Panc1 (cell line): ENCODE results near the gene ADTRP. TPM values are rescaled to one million over a fixed set of nuclear protein-coding genes. Genes with fewer than 3 reads are reported as not detected.
"Not testable (repeated sequence)": the region's sequence is repeated elsewhere in the genome, so short reads cannot be mapped to it uniquely, and the experiment has no call there.

ENCODE experiments used
- ATAC-seq: fragments of 200-7000 bp; cut with Tn5 transposase; 2 replicates; pipeline ENCODE4 v1.9.1; 2020; ENCODE audit warnings: mild to moderate bottlenecking, moderate library complexity
- BruUV-seq: library from RNA; stranded (reverse); fragments of 400-500 nt; replicated peaks from 2 replicates; lab custom pipeline; 2021; lab: Mats Ljungman, UMichigan
- CTCF ChIA-PET: fragments of 300-600 bp; sonication (Branson Sonifier 250); formaldehyde crosslinking; loops from one replicate; lab custom pipeline; 2022; ENCODE audit warnings: antibody characterized with exemption; lab: Charles Lee
- POLR2A ChIA-PET: fragments of 300-600 bp; sonication (Branson Sonifier 250); formaldehyde crosslinking; loops from one replicate; lab custom pipeline; 2022; ENCODE audit warnings: antibody characterized with exemption; lab: Charles Lee
- DNase-seq: peaks from one replicate; pipeline ENCODE4 v3.0.0-alpha.2; 2010; ENCODE audit warnings: low read depth, low spot score
- H3K27ac ChIP-seq: 2 replicates; pipeline ENCODE4 v1.5.1; 2011; ENCODE audit warnings: mild to moderate bottlenecking, low read length, inconsistent platforms
- H3K27me3 ChIP-seq: fragments of 200-500 bp; sonication (Bioruptor generic); 2 replicates; pipeline ENCODE4 v1.6.0; 2014; ENCODE audit warnings: low read length, inconsistent platforms; ENCODE audit not compliant: control insufficient read depth, insufficient read depth
- H3K36me3 ChIP-seq: fragments of 200-500 bp; sonication (Bioruptor generic); 2 replicates; pipeline ENCODE4 v1.5.1; 2014; ENCODE audit warnings: inconsistent platforms, mild to moderate bottlenecking, low read length, moderate library complexity; ENCODE audit not compliant: control insufficient read depth, insufficient read depth
- H3K4me1 ChIP-seq: 2 replicates; pipeline ENCODE4 v1.5.1; 2011; ENCODE audit warnings: inconsistent platforms, mild to moderate bottlenecking, low read length, moderate library complexity; ENCODE audit not compliant: control insufficient read depth, insufficient read depth
- H3K4me3 ChIP-seq, 2 experiments: 2 replicates each; pipeline ENCODE4 v1.5.1; 2011 to 2012; ENCODE audit warnings: low read depth in 2 of 2, low read length in 2 of 2, mild to moderate bottlenecking in 2 of 2, inconsistent platforms in 1 of 2, moderate library complexity in 1 of 2
- H3K9me3 ChIP-seq: fragments of 200-500 bp; sonication (Bioruptor generic); 2 replicates; pipeline ENCODE4 v1.5.1; 2014; ENCODE audit warnings: low read depth, mild to moderate bottlenecking, inconsistent platforms, low read length, moderate library complexity; ENCODE audit not compliant: control insufficient read depth, insufficient read depth
- POLR2AphosphoS5 ChIP-seq: IDR thresholded peaks from 2 replicates; pipeline ENCODE4 v1.6.1; 2012; ENCODE audit warnings: mild to moderate bottlenecking, low read depth, low read length, moderate library complexity
- SIN3A ChIP-seq: IDR thresholded peaks from 2 replicates; pipeline ENCODE4 v1.6.1; 2012; ENCODE audit warnings: low read depth, mild to moderate bottlenecking, low read length, moderate library complexity, borderline replicate concordance; ENCODE audit not compliant: insufficient read depth
- TCF7L2 ChIP-seq: IDR thresholded peaks from 2 replicates; pipeline ENCODE4 v1.6.1; 2011; ENCODE audit warnings: mild to moderate bottlenecking, low read depth, low read length, inconsistent platforms
- in situ Hi-C: cut with HindIII; loops from 2 replicates; pipeline ENCODE4 v1.10.0; 2016; ENCODE audit warnings: low sequenced_read_pairs, low pct_unique_long_range_greater_than_20kb
- intact Hi-C: fragments of 100-400 bp; cut with micrococcal nuclease; formaldehyde crosslinking; loops from one replicate; pipeline ENCODE4 v1.10.0; 2022; ENCODE audit not compliant: unreplicated experiment
- total RNA-seq: library from RNA; stranded (reverse); gene quantifications from one replicate; pipeline ENCODE4 v1.2.1, GENCODE V29; 2021; ENCODE audit not compliant: unreplicated experiment
- TF ChIP-seq, protein P1 (sequence below), 2 experiments: IDR thresholded peaks; 2 replicates each; pipeline ENCODE4 v1.6.1; 2011 to 2012; ENCODE audit warnings: low read depth in 2 of 2, control low read depth in 1 of 2, low read length in 1 of 2, mild to moderate bottlenecking in 1 of 2, moderate library complexity in 1 of 2; ENCODE audit not compliant: insufficient read depth in 1 of 2
- TF ChIP-seq, protein P2 (sequence below): fragments of 450-650 bp; IDR thresholded peaks from 2 replicates; pipeline ENCODE4 v1.5.1; 2017; ENCODE audit warnings: mild to moderate bottlenecking

The ADTRP gene
- total RNA-seq, 1 experiment from 2014 or later, result not detected

DNA sequence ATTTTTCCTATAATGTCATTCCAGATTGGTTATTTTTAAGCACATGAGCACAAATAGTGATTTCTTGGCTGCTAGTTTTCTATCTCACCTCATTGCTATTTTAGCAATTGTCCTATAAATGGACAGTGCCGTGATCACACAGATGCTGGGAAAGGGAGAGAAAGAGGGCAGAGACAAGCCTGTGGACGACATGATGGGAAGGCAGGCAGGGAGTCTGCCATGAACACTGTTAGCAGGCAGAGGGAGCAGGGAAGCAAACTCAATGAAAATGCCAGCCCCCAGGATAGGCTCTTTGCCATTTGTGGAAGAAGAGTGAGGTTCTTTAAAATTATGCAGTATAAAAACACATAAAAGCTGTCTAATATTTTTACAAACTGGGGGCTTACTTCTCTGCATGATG, 96.8 kb downstream of the ADTRP start:
- no peak for ATAC-seq
- Histone ChIP-seq H3K4me1 (no peaks in the 10 kb centered on the region), H3K9me3 (peaks cover 6% of the 10 kb centered on the region; the same call in 1 of the 2 replicates), H3K4me3 (no peak overlapping the region), H3K27ac (no peak overlapping the region), H3K27me3 (no peaks in the 10 kb centered on the region), H3K36me3 (no peaks in the 10 kb centered on the region)
- intact Hi-C loops, result no loop called here
- no peak for DNase-seq
- in situ Hi-C loops, result no loop called here
- ChIA-PET POLR2A (no interaction called here), CTCF (no interaction called here)
- TF ChIP-seq SIN3A (no peak), TCF7L2 (no peak), POLR2AphosphoS5 (no peak)
- TF ChIP-seq, protein P1, sequence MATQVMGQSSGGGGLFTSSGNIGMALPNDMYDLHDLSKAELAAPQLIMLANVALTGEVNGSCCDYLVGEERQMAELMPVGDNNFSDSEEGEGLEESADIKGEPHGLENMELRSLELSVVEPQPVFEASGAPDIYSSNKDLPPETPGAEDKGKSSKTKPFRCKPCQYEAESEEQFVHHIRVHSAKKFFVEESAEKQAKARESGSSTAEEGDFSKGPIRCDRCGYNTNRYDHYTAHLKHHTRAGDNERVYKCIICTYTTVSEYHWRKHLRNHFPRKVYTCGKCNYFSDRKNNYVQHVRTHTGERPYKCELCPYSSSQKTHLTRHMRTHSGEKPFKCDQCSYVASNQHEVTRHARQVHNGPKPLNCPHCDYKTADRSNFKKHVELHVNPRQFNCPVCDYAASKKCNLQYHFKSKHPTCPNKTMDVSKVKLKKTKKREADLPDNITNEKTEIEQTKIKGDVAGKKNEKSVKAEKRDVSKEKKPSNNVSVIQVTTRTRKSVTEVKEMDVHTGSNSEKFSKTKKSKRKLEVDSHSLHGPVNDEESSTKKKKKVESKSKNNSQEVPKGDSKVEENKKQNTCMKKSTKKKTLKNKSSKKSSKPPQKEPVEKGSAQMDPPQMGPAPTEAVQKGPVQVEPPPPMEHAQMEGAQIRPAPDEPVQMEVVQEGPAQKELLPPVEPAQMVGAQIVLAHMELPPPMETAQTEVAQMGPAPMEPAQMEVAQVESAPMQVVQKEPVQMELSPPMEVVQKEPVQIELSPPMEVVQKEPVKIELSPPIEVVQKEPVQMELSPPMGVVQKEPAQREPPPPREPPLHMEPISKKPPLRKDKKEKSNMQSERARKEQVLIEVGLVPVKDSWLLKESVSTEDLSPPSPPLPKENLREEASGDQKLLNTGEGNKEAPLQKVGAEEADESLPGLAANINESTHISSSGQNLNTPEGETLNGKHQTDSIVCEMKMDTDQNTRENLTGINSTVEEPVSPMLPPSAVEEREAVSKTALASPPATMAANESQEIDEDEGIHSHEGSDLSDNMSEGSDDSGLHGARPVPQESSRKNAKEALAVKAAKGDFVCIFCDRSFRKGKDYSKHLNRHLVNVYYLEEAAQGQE (IDR thresholded peaks at IDR 0.05; ENCODE audit: insufficient read depth in 1 of 2, low read depth in 2 of 2, low read length in 1 of 2), result no peak
- TF ChIP-seq, protein P2, sequence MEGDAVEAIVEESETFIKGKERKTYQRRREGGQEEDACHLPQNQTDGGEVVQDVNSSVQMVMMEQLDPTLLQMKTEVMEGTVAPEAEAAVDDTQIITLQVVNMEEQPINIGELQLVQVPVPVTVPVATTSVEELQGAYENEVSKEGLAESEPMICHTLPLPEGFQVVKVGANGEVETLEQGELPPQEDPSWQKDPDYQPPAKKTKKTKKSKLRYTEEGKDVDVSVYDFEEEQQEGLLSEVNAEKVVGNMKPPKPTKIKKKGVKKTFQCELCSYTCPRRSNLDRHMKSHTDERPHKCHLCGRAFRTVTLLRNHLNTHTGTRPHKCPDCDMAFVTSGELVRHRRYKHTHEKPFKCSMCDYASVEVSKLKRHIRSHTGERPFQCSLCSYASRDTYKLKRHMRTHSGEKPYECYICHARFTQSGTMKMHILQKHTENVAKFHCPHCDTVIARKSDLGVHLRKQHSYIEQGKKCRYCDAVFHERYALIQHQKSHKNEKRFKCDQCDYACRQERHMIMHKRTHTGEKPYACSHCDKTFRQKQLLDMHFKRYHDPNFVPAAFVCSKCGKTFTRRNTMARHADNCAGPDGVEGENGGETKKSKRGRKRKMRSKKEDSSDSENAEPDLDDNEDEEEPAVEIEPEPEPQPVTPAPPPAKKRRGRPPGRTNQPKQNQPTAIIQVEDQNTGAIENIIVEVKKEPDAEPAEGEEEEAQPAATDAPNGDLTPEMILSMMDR, result no peak
- BruUV-seq, result no TSS peak

DNA sequence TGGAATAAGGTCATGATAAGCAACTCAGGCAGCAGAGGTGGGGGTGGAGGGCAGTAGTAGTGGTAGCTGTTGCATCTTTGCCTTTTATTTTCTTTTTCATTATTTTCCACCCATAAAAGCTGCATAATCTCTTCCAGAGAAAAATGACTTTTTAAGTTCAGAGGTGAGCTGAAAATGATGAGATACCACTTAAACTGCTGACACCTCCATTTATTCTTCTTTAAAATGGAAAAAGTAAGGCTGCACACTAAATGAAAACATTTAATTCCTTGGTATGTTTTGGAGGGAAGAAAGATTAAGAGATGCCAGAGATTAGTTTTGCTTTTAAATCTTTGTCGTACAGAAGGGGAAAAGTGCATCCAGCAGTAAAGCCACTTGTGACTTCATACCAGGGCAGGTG, 97.2 kb downstream of the ADTRP start:
- POLR2A ChIA-PET, result no interaction called here
- ATAC-seq, result no peak
- in situ Hi-C loops, result no loop called here
- Histone ChIP-seq H3K4me3 (no peak overlapping the region), H3K27ac (no peak overlapping the region), H3K4me1 (no peaks in the 10 kb centered on the region), H3K27me3 (no peaks in the 10 kb centered on the region), H3K36me3 (no peaks in the 10 kb centered on the region), H3K9me3 (peaks cover 6% of the 10 kb centered on the region; the same call in 1 of the 2 replicates)
- no peak for DNase-seq
- CTCF ChIA-PET, result no interaction called here
- BruUV-seq, result no TSS peak
- intact Hi-C loops, result no loop called here
- no peak for TF ChIP-seq SIN3A
- no peak for TF ChIP-seq POLR2AphosphoS5
- TF ChIP-seq, protein P1 (IDR thresholded peaks at IDR 0.05; ENCODE audit: insufficient read depth in 1 of 2, low read depth in 2 of 2, low read length in 1 of 2), result no peak
- TF ChIP-seq, protein P2, result no peak
- no peak for TF ChIP-seq TCF7L2

DNA sequence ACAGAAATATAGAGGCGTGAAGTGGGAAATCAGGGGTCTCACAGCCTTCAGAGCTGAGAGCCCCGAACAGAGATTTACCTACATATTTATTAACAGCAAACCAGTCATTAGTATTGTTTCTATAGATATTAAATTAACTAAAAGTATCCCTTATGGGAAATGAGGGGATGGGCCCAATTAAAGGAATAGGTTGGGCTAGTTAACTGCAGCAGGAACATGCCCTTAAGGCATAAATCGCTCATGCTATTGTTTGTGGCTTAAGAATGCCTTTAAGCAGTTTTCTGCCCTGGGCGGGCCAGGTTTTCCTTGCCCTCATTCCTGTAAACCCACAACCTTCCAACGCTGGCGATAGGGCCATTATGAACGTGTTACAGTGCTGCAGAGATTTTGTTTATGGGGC, 98.1 kb downstream of the ADTRP start:
- BruUV-seq, H3K27ac ChIP-seq, in situ Hi-C loops, H3K4me3 ChIP-seq, H3K4me1 ChIP-seq, intact Hi-C loops, POLR2A ChIA-PET, ATAC-seq, H3K36me3 ChIP-seq, DNase-seq, CTCF ChIA-PET, H3K9me3 ChIP-seq, H3K27me3 ChIP-seq: not testable (repeated sequence)
